ENCODE measurements around the gene TRPM3.

DNA sequence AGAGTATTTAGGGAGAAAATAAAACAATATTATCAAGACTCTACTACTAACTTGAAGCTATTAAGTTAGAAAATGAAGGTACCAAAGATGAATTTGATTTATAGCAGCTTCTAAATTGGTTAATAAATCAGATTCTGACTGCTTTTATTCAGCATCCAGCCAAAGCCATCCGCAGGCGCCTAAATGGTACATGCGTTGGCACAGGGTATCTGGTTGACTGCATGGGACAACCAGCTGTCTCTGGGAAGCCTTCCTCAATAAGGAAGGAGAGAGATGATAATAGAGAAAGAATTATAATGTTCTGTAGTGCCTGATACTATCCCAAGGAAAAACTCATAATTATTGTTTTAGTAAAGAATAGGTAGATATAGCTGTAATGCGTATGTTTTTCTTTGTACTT, 9.1 kb upstream of the TRPM3 start:
- TF ChIP-seq ZNF274 (CRISPR knock-in tag; IDR thresholded peaks at IDR 0.05): no peak
- TF ChIP-seq, protein P1, sequence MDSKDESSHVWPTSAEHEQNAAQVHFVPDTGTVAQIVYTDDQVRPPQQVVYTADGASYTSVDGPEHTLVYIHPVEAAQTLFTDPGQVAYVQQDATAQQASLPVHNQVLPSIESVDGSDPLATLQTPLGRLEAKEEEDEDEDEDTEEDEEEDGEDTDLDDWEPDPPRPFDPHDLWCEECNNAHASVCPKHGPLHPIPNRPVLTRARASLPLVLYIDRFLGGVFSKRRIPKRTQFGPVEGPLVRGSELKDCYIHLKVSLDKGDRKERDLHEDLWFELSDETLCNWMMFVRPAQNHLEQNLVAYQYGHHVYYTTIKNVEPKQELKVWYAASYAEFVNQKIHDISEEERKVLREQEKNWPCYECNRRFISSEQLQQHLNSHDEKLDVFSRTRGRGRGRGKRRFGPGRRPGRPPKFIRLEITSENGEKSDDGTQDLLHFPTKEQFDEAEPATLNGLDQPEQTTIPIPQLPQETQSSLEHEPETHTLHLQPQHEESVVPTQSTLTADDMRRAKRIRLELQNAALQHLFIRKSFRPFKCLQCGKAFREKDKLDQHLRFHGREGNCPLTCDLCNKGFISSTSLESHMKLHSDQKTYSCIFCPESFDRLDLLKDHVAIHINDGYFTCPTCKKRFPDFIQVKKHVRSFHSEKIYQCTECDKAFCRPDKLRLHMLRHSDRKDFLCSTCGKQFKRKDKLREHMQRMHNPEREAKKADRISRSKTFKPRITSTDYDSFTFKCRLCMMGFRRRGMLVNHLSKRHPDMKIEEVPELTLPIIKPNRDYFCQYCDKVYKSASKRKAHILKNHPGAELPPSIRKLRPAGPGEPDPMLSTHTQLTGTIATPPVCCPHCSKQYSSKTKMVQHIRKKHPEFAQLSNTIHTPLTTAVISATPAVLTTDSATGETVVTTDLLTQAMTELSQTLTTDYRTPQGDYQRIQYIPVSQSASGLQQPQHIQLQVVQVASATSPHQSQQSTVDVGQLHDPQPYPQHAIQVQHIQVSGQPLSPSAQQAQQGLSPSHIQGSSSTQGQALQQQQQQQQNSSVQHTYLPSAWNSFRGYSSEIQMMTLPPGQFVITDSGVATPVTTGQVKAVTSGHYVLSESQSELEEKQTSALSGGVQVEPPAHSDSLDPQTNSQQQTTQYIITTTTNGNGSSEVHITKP (CRISPR knock-in tag; IDR thresholded peaks at IDR 0.05; ENCODE audit: low read depth): no peak
- no peak for TF ChIP-seq HMG20B (CRISPR knock-in tag; conservative IDR thresholded peaks at IDR 0.05)
- no peak for TF ChIP-seq YY1 (IDR thresholded peaks at IDR 0.05; ENCODE audit: insufficient read depth, insufficient replicate concordance, low read depth, low read length)
- TF ChIP-seq CREM (IDR thresholded peaks at IDR 0.05): no peak
- no peak for TF ChIP-seq CREM (CRISPR knock-in tag; IDR thresholded peaks at IDR 0.05)
- no peak for TF ChIP-seq ZNF282 (IDR thresholded peaks at IDR 0.05; ENCODE audit: partially characterized antibody)

All from HepG2 (cell line).